ENCODE measurements around the gene NACA.

NACA gene

DNA sequence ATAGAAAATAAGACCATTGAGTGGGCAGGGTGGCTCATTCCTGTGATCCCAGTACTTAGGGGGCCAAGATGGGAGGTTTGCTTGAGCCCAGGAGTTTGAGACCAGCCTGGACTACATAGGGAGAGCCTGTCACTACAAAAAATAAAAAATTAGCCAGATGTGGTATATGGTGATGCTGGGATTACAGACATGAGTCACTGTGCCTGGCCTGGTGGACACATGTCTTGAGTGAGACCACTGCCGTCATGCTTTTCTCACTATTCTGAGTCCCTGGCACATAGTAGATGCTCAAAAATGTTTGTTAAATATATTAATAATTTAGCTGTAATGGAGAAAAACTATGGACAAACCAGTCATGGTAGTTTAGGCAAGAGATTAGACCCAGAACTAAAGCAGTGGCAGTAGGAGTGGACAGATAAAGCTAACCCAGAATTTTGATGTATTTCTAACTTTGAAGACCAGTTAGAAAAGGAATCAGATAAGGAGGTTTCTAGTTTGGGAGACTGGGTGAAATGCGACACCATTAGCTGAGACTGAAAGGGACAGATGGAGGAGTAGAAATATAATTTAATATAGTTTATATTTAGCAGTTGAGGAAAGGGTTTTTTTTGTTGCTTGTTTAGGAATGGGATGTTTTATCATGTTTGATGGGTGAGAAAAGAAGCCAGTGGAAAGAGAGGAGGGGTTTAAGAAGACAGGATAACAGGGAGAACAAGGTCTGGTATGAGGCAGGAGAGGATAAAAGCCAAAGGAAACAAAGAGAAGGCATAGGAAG, 29.6 kb downstream of the NACA start:
- in situ Hi-C loops (cut with MboI; ENCODE audit: low sequenced_read_pairs) = no loop called here

DNA sequence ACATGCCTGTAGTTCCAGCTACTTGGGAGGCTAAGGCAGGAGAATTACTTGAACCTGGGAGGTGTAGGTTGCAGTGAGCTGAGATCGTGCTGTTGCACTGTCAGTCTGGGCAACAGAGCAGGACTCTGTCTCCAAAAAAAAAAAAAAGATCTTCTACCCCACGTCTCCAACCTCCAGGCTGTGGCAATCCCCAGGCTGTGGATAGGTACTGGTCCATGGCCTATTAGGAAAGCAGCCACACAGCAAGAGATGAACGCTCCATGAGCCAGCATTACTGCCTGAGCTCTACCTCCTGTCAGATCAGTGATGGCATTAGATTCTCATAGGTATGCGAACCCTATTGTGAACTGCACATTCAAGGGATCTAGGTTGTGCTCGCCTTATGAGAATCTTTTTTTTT, 30.9 kb downstream of the NACA start:
- in situ Hi-C loops (cut with MboI; ENCODE audit: low sequenced_read_pairs) = no loop called here

DNA sequence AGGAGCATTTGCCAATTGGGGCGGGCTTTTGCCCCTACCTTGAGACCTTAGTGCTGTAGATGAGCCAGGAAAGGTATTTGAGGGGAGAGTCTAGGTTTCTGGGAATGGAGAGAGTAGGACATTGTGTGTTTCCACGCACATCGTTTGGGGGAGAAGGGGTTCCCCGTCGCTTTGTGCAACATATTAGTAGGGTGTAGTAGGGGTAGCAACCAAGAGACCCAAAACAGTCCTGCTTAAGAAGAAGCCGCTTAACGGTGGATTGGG, 36.3 kb downstream of the NACA start:
- in situ Hi-C loops (cut with MboI; ENCODE audit: low sequenced_read_pairs) = no loop called here

DNA sequence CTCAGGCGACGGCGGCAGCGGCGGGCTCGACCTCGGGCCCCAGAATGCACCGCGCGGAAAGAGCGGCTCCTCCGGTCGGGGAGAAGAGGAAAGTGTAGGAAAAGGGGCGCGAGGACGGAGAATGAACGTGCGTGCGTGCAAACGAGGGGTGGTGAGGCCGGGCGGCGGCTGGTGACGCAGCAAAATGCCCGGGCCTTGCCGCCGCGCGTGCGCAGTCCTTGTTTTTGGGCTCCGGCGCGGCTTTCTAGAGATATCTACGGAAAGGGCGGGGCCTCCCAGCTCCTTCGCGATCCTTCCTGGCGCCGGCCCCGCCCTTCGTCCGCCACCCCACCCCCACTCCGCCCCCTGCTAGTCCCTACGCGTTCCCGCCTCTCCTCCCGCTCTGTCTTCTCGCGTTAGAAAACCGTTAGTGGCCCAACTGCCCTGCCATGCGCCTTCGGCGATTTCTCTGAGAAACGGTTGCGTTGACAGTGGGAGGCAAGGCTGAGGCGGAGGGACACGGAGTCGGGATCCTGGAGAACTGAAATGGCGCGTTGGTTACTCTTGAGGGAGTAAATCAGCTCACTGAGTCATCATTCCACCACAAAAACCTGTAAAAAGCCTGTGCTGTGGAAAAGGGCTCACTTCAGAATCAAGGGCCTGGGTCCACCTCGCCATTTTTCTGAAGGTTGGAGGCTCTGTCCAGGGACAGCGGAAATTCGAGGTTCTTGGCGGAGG, 36.8 kb downstream of the NACA start, which contains the start of gene PTGES3:
PTGES3 (minus strand) TSS at position 156 of the 717 bp plus-strand sequence. CDS start 285 bp downstream, outside the sequence.
- in situ Hi-C loops (cut with MboI; ENCODE audit: low sequenced_read_pairs) = no loop called here

DNA sequence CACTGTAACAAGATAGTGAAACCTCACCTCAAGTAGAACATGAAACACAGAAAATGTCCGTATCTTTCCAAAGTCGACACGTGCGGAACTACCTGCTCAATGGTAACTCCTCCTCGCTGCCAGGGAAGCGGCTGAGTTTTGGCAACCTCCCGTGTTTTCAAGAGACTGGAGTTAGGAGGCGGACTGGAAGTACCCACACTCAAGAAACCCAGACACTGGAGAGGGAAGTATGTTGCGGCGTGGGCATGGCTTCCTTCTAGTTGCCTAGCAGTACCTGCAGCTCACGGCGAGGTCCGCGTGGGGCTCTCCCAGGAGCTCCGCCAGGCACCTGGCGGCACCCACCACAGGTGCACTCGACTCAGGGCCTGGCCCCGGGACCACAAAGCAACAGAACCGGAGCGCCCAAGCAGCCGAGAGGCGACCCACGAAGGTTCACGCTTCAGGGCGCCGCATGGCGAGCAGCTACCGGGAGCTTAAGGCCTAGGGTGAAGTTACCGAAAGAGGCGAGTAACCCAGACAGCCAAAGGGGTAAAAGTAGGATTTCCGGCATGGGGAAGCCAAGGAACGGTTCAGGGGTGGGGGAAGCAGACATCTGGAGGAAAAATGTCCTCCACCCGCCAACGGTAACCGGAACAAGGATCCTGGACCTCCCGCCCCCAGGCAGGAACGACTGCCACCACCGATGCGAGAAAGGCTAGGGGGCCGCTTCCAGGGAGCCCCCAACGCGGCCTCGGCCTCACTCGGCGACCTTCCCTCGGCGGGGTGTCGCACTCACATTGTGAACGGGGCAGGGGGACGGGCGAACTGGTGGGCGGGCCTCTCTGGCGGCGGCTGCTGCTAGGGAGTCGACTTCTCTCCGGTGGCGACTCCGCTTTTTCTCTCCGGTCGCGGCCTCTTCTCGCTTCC, 37.6 kb downstream of the NACA start:
- in situ Hi-C loops (cut with MboI; ENCODE audit: low sequenced_read_pairs) = no loop called here

DNA sequence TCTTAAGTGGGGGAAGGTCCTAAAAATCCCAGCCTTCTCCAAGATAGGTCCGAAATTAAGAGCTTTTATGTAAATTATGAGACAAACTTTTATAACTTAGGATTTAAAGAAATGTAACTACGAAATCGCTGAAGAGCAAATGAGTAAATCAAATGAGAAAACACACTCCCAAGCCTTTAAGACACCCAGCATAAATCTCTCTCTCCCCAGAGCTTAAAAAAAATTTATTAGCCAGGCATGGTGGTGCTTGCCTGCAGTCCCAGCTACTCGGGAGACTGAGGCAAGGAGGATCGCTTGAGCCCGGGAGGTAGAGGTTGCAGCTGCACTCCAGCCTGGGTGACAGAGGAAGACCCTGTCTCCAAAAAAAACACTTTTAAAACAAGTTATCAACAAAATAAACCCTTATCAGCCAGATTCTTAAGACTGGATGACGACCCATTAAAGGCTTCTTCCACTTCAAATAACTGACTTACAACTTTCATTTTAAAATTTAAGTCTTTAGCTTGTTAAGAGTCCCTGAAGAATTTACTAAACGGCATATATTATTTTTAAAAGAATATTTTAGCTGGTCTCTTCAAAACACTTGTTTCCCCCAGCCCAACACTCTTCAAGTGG, 40.2 kb downstream of the NACA start:
- in situ Hi-C loops (cut with MboI; ENCODE audit: low sequenced_read_pairs) = no loop called here

DNA sequence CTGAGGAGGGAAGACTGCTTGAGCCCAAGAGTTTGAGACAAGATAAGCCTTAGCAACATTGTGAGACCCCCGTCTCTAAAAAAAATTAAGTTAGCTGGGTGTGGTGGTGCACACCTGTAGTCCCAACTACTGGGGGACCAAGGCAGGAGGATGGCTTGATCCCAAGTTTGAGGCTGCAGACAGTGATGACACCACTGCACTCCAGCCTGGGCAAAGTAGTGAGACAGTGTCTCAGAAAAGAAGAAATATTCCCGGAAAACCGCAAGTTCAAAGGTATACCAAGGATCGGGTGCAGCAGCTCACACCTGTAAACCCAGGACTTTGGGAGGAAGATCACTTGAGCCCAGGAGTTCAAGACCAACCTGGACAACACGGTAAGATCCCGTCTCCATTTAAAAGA, 42.8 kb downstream of the NACA start:
- in situ Hi-C loops (cut with MboI; ENCODE audit: low sequenced_read_pairs) = no loop called here

DNA sequence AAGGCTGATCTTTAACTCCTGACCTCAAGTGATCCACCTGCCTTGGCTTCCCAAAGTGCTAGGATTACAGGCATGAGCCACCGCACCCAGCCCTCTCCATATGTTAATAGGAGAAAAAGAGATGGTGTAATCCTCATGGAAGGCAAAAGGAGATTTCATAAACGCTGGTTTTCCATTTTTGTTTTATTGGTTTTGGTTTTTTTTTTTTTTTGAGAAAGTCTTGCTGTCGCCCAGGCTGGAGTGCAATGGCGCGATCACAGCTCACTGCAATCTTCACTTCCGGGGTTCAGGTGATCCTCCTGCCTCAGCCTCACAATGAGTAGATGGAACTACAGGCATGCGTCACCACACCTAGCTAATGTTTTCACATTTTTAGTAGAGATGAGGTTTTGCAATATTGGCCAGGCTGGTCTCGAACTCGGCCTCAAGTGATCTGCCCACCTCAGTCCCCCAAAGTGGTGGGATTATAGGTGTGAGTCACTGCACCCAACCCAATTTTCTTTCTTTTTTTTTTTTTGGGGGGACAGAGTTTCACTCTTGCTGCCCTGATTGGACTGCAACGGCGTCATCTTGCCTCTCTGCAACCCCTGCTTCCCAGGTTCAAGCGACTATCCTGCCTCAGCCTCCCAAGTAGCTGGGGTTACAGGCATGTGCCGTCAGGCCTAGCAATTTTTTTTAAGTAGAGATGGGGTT, 45.1 kb downstream of the NACA start:
- in situ Hi-C loops (cut with MboI; ENCODE audit: low sequenced_read_pairs) = no loop called here

DNA sequence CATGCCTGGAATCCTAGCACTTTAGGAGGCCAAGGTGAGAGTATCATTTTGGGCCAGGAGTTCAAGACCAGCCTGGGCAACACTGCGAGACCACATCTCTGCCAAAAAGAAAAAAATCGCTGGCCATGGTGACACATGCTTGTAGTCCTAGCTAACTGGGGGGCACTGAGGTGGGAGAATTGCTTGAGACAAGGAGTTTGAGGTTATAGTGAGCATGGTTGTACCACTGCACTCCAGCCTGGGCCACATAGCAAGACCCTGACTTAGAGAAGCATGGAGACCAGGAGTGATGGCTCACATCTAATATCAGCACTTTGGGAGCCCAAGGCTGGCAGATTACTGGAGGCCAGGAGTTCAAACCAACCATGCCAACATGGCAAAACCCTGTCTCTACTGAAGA, 46.2 kb downstream of the NACA start:
- in situ Hi-C loops (cut with MboI; ENCODE audit: low sequenced_read_pairs) = no loop called here

DNA sequence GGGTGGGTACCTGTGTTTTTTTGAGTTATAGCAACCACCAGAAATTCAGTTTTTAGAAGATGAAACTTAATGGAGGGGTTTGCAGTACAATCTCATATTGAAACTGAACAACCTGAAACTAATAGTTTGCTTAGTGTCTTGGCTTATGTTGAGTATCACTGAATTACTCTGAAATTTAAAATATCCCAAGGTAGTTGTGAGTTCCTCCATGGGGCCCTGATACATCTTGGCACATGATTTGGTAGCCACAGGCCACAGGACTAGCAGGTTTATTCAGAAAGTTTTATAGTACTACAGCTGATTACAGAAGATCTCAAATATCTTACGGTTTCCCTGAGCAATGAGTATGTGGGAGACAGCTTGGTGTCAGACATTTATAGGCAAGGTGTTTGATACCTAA, 47.4 kb downstream of the NACA start:
- in situ Hi-C loops (cut with MboI; ENCODE audit: low sequenced_read_pairs) = no loop called here

DNA sequence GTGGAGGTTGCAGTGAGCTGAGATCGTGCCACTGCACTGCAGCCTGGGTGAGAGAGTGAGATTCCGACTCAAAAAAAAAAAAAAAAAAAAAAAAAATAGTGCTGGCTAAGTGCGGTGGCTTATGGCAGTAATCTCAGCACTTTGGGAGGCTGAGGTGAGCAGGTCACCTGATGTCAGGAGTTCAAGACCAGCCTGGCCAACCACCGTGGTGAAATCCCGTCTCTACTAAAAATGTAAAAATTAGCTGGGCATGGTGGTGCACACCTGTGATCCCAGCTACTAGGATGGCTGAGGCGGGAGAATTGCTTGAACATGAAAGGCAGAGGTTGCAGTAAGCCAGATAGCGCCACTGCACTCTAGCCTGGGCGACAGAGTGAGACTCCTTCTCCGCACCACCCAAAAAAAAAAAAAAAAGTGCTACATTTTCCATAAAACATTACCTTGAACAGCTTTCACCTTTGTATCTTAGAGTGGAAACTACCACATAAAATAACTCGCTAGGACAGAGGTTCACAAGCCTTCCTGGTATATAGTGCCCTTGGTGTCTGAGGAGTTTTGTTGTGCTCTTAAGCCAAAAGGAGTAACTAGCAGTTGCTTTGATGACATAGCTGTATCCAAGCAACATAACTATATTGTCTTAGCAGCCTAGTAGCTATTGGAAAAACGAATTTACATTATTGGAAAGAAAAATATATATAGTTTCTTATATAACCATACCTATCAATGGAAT, 48.1 kb downstream of the NACA start:
- in situ Hi-C loops (cut with MboI; ENCODE audit: low sequenced_read_pairs) = no loop called here

DNA sequence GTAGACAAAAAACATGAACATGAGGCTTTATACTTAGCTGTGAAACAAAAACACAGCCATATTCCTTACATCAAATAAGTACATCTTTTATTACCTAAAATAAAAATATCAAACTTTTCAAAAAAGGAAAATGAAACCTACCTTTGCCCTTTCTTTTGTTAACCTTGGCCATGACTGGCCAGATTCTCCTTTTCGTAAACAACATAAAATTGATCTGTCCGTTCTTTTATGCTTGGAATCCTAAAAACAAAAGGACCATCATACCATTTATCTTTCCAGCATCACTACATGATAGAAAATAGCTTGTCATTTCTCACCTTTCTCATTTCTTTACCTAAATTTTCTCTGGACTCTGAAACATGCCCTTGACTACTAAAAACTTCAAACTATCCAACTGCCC, 53.5 kb downstream of the NACA start:
- in situ Hi-C loops (cut with MboI; ENCODE audit: low sequenced_read_pairs) = no loop called here

DNA sequence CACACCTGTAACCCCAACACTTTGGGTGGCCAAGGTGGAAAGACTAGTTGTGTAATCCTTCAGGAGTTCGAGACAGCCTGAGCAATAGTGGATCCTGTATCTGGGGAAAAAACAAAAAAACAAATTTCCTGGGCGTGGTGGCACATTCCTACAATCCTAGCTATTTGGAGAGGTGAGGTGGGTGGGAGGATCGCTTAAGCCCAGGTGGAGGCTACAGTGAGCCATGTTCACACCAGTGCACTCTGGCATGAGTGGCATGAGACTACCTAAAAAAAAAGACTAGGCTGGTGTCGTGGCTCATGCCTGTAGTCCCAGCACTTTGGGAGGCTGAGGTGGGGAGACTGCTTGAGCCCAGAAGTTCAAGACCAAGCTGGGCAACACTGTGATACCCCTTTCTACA, 54.3 kb downstream of the NACA start:
- in situ Hi-C loops (cut with MboI; ENCODE audit: low sequenced_read_pairs) = no loop called here

DNA sequence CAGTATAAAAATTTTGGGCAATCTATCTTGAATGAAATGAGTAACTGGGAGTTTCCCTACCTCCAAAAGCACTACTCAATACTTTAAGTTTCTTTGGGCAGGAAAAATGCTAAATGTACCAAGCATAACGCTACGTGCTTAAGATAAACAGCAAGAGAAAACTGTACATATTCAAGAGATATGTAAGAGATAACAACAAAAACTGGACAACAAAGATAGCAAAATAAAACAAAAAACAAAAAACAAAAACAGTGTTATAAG, 57.0 kb downstream of the NACA start:
- in situ Hi-C loops (cut with MboI; ENCODE audit: low sequenced_read_pairs) = no loop called here

Measured in hTERT RPE-1 (cell line).